HG02870 (cell line): ENCODE results near the gene MITF.

Experiments
- ATAC-seq: cut with Tn5 transposase; IDR thresholded peaks from one replicate; pipeline ENCODE4 v1.9.1; 2021; ENCODE audit warnings: mild to moderate bottlenecking, moderate library complexity; ENCODE audit not compliant: unreplicated experiment

Gene MITF

DNA sequence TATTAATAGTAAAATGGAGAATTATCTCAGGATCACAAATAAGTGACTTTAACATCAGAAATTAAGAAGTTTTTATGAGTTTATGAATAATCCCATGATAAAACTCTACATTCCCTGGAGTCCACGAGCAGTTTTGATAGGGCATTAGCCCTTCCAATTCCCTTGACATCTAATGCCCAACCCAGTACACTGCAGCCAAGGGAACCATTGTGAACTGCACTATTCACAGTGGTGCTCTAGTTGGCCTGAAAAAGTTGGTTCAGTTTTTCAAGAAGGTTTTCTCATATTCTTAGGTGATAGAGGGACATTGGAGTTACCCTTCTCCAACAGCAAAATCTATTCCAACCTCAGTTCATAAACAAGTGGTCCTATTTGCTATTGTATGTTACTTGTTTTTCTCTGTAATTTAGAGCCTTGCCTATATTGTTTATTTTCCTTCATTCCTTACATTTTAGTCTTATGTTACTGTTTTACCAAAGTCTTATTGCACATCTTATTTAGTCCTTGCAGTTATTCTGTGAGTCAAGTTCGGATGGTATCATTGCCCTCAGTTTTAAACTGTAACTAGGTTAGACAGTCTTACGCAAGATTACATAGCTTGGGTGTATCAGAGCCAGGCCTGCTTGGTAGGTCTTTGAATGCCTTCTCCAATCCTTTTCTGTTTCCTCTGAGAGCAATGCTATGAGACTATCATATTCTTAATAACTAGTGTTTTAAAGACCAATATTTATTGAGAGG lies 202.3 kb downstream of the MITF start:
- ATAC-seq, result no peak

DNA sequence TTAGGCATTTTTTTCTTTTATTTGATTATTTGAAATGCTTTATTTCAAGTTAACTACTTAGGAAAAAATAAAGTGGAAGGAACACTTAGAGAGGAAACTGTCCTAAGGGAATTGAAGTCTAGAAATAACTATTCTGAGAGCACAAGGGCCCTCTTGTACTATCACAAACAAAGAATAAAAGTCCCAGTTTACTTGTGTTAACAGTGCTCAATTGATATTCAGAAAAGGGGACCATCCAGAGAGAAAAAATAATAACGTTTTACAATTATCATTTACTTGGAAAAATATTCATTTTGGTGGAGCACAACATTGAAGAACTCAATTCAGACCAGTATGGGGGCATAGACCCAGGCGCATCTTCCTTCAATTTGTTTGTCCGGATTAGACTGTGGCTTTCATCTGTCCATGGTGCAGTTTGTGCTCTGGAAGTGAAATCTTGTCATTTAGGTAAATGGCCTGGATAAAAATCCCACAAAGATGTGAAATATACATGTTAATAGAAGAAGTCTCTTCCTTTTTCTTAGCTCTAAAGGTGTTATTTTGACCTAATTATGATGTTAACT lies 205.7 kb downstream of the MITF start:
- ATAC-seq, result no peak

DNA sequence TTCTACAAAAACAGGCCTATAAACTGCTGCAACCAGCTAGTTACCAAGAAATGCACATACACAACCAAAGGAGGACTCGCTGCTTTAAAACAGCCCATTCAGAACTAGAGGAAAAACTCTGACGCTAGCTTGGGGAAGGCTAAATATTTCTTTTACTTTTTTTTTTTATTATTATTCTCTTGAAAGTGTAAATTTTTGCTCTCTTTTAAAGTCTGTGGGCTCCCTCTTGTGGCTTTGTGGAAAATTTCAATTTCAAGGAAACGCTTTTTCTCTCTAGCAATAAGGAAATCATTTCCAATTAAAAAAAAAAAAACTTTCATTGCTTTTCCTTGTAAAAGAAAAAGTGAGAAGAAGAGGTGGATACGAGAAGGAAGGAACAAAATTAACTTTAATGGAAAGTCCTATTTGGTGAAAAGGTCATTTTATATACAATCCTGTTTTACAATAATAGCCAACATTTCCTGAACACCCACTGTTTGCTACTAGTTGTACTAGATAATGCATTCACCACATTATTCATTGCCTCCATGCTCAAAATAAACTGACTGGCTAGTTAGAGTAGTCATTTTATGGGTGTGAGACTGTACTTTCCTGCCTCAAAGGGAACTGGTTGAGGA lies 209.1 kb downstream of the MITF start:
- no peak for ATAC-seq

- no peak for ATAC-seq
These were observed 212.4 kb downstream of the MITF start for GRCh38 chr3:69951616-69952015.

GRCh38 chr3:69959581-69959980 lies 220.3 kb downstream of the MITF start:
- ATAC-seq, result no peak

- ATAC-seq, result no peak
These were observed 222.6 kb downstream of the MITF start for GRCh38 chr3:69961706-69962439.

DNA sequence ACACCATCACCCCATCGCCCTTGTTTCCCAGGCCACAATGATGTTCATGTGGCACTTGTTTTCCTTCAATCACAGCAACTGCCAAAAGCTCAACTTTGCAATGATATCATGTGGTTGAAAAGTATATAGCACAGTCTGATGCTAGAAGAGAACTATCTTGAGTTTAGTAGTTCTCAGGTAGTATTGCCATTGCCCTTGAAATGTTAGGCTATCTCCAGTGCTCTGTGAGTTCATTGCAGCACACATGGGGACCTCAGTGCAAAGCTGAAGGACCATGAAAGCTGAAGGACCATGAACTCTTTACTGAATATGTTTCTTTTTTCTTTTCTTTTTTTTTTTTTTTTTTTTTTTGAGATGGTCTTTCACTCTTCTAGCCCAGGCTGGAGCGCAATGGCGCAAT lies 224.4 kb downstream of the MITF start:
- ATAC-seq, result no peak

DNA sequence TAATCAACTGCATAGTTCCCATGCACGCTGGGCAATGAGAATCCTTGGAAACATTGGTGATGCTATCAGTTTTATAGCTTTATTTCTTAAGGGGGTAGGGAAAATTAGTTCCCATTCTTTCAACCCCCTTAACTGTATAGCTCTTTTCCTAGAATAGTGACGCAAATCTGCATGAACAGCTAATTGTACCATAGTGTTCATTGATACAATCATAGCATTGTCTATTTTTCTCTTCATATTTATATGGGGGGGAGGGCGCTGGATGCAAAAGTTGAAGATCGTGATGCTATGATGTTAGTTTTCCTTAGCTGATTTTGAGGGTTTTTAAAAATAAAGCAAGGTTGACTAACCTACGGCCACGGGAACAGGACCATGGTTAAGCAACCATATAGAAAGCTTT lies 227.9 kb downstream of the MITF start:
- ATAC-seq, result no peak

DNA sequence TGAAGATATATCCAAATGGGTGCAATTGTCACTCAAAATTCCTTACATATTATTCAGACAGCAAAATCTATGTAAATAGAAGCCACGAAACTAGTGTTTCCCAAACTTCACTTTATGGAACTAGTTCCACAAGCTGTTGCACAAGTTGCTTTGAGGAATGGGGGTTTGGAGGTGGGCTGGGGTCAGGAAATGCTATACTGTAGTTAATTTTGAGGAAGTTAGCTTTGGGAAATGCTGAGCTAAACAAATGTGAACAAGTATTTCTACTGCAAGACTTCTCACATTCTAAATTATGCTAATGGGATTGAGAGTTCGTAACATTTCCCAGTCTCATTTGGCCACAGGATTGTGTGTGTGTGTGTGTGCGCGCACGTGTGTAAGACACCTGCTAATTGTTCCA lies 231.6 kb downstream of the MITF start:
- ATAC-seq, result no peak

GRCh38 chr3:69972672-69973071 lies 233.4 kb downstream of the MITF start:
- ATAC-seq, result no peak

DNA sequence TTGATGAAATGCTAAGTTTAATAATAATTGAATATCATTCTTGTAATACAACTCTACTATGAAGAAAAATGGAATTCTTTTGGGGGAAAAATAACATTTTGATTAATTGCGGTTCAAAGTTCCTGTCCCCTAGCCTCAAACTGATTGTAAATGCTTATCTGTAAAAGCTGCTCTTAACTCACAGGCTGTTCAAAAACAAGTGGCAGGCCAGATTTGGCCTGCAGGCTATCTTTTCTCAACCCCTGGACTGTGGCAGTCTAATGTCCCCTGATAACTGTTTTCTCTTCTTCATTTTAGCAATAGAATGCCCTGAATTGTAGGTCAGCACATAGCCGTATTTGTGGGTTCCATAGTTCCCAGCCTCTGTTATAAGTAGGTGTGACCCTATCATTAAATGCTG lies 236.8 kb downstream of the MITF start:
- ATAC-seq, result no peak

GRCh38 chr3:69983546-69984265 lies 244.4 kb downstream of the MITF start:
- no peak for ATAC-seq

- no peak for ATAC-seq
These were observed 246.0 kb downstream of the MITF start for GRCh38 chr3:69985266-69985665.

DNA sequence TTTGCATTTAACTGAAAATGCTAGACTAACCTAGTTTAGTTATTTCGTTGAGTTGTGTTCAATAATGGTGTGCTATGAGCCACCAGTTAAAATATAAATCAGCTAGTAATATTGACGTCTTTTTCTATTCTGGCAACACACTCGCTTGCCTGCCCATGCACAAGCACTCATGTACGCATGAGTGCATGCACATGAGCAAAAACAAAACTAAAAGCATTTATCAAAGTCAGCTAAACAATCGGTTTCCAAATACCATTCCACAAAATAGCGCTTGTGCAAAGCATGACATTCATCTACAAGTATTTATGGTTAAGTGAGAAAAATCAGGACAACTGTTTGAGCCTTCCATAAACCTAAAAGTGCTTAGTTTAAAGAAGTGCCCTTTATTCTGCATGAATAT lies 247.2 kb downstream of the MITF start:
- no peak for ATAC-seq

DNA sequence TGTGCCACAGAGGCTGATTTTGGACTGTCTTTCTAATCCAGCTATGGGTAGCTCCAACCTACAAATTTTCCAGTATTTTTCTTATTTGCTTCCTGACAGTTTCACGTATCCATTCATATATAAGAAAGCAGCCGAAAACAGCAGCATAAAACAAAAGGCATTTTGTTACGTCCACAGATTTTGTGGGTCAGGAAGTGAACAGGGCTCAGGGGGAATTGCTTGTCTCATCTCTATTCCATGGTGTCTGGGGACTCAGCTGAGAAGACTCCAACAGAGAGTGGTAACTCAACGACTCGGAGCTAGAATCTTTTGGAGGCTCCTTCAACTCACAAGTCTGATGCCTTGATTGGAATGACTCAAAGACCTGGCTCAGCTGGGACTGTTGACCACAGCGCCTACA lies 248.6 kb downstream of the MITF start:
- ATAC-seq, result no peak

DNA sequence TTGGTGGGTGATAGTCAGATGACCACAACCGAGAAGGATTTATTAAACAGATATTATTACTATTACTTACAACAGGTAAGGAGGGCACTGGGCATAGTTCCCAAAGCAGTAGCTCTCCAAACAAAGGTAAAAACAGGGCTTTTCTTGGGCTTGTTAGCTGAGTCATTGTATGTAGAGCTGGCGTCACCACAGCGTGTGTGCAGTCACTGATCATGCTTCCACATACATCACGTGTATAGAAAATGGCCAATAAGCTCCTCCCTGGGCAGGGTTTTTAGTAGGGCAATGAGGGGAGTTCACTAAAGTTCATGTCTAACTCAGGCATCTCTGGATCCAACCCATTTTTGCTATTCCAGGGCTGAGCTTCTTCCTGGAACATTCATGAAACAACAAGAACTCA lies 254.5 kb downstream of the MITF start:
- ATAC-seq, result no peak

DNA sequence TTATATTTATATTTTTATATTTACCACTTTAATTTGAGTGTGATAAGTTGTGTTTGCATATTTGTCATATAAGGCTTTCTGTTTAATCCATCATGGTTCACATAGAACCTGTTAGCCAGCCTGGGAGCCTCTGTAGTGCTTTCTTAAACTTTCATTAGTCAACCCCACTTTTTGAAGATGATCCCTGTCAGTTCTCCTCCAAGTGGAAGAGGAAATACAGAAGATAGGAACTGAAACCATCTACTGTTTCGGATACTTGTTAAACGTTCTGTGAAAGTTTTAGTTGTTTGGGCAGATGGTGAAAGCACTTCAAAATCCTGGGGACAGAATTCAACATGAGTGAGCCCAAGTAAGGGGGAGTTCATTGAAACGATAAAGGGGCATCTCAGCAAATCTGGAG lies 255.7 kb downstream of the MITF start:
- ATAC-seq, result no peak

- no peak for ATAC-seq
These were observed 258.5 kb downstream of the MITF start for GRCh38 chr3:69997631-69998307.

DNA sequence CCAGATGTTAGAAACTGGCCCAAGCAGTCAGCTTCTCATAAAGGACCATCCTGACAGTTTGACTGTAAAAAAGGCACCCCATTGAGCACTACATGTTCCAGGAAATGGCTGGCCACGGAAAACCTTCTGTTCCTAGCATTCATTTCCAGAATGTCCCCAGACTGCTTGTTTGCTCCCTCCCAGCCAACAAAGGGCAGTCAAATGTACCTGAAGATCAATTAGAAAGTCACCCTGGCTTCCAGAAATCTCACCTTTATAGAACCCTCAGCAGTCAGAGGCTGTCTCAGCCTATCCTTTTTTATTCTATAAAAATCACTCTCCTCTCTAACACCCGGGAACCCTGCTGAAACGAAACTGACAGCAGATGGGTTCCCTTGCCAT lies 259.5 kb downstream of the MITF start:
- ATAC-seq, result no peak

DNA sequence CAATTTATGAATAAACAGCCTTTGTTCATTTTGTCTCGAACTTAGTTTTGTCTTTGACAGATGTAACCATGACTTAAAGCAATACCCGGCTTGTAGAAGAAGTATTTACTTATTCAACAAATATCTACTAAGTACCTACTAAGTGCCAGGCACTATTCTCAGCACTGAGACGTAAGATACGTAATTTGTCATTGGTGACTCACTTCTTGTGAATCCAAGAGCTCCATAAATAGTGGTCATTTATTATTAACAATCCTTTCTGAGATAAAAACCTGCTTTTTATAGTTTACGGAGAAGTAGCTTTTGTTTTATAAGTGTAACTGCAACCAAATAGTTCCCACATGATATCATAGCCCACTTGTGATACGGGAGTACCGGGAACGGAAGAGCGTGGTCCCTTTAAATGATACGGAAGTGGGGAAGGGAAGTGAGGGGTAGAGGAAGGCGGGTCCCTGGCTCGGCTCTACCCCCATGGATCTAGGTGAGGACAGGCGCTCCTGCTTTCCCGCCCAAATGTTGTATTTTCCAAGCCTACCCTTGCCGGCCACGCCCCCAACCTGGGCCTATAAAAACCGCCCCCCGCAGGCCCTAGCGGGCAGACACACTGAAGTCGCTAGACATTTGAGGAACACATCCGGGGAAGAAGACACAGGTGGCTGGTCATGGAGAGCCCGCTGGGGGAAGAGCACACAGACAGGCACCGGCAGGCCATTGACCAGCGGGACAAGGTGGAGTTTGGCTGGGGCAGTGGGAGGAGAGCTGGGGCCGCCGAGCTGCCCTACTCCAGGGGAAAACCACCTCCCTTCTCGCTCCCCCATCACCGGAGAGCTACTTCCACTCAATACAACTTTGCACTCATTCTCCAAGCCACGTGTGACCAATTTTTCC lies 260.1 kb downstream of the MITF start, which contains the start of gene SAMMSON:
Gene SAMMSON, plus strand, starts transcription at position 594 of the 888 bp plus-strand sequence.
- ATAC-seq, result no peak
